ENCODE results near the gene TMEM222.

Gene TMEM222

DNA sequence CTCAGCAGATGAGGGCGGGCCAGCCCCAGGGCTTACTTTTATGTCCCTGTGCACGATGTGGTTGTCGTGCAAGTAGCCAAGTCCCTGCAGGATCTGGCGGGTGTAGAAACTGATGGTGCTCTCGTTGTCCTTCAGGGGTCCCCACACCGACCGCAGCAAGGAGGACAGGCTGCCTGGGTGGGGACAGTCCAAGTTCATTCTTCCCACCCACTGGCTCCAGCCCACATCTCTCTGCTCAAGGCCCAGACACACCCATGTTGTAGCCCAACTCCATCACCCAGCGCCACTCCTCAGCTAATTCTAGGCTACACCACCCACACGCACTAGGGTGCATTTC is 37.8 kb downstream of the TMEM222 start:
- no peak for DNase-seq (ENCODE audit: low read depth in 2 of 2)

DNA sequence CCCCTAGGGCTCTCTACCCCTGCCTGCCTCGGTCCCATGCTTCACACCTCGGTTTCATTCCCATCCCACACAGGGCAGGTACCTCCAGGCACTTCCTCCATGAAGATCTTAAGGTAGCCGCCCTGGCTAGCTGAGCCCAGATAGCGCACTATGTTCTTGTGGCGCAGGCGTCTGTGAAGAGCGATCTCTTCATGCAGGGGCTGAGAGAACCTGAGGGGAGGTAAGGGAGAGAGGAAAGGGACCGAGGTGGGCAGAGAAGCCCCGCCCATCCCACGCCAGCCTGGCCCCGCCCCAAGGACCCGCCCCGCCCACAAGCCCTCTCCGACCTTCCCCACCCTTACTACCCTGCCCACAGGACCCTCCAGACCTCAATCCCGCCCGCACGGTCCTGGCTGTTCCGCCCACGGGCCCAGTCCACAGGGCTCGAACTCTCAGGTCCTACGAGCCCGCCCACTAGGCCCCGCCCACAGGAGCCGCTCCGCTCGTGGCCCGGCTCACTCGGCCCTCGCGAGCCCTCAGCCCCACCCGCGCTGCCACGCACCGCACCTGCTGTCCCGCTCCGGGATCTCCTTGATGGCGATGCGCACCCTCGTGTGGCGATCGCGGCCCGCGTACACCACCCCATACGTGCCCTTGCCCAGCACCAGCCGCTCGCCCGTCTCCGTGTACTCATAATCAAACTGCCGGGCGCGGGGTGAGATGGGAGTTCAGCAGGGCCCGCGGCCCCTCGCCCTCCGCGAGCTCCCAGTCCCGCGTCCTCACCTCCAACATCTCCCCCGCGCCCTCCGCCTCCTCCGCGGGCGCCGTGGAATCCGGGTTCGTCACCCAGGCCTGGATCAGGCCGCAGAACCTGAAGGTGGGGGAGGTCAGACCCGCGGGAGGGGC is 38.4 kb downstream of the TMEM222 start:
- DNase-seq (ENCODE audit: low read depth in 2 of 2) = peak in 1 of 2 donors; percentile 33

DNA sequence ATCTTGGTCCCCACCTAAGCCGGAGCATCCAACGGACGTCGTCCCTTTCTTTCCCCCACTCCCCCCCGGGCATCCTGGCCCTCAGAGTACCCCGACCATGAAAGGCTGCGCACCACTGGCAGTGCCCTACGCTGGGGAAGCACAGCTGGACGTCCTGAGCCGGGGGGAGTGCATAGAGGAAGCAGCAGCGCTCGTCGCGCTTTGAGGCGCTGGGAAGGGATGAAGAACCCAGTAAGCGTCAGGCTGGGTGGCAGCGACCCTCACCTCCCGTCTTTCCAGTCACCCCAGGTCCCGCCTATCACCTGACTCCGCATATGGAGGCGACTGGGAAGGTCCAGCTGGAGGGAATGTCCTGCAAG is 39.1 kb downstream of the TMEM222 start:
- DNase-seq (ENCODE audit: low read depth in 2 of 2) = no peak

DNA sequence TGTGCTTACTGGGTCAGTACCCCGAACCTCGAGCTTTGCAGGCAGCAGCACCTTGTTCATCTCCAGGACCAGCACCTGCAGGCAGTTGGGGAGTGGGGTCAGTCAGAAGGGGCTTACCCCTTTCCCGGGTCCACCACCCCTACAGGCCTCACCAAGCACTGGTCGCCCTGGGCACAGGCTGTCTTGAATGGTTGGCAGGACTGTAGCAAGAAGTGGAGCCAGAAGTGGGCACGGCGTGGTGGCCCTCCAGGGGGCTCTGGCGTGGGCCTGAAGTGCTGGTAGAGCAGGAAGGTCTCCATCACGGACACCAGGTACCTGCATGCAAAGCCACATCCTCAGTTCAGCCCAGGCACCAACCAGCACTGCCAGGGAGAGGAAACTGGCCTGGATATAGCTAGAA is 39.6 kb downstream of the TMEM222 start:
- DNase-seq (ENCODE audit: low read depth in 2 of 2) = no peak

DNA sequence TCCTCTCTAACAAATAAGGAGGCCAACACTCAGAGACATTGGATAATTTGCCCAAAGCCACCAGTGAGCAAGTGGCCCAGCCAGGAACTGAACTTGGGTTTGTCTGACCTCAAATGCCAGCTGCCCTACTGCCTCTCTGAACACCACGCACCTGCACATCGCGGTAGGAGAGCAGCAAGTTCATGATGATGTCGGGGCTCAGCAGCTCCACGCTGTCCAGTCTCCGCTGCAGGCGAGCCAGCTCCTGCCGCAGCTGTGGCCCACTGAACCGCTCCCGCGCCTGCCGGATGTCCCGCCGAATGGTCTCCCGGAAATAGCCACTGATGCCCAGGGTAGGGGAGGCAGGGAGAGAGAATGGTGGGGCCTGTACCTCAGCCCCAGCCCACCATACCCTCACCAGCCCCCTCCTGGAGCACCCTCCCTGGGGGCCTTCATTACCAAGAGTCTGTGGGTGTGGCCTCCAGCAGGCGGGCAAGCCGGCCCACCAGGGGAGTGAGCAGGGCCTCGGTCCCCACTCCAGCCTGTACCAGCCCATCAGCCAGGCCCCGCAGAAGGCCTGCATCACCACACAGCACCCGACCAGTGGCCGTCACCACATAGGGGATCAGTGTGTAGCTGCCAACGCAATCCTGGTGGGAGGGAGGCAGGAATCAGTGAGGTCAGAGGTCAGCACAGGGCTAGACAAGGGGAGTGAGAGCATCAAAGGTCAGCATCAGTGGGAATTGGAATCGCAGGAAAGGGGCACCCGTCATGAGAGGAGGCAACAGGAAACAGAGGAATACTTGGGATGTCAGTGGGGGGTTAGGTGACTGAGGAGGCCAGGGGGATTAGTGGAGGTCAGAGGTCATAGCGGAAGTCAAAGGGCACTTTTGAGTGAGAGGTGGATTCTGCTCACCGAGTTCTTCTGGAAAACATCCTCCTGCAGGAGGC is 42.1 kb downstream of the TMEM222 start:
- no peak for DNase-seq (ENCODE audit: low read depth in 2 of 2)

DNA sequence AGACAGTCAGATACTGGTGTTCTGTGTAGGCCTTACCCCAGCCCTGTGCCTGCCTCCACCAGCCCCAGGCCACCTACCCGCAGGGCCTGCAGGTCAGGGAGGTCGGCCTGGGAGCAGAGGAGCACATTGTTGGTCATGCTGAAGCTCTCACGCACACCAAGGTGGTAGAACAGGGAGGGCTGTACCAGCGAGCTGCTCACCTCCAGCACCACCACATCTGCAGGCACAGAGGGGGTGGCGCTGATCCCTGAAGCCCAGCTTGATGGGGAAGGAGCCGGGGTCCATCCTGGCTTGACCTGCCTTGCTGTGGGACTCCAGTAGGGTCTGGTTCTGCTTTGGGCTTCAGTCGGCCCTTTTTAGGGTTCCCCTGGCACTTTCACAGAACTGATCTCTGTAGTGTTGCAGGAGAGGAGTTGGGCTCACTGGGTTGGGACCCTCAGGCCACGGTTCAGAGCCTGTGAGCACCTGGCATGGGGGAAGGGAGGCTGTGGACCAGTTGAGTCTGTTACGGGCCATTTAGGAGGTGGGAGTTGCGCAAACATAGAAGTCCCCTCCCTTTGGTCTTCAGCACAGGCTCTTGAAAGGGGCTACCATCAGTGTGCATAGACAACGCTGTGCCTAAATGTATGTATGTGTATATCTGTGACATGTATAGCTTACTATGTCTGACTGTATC is 42.9 kb downstream of the TMEM222 start:
- no peak for DNase-seq (ENCODE audit: low read depth in 2 of 2)

DNA sequence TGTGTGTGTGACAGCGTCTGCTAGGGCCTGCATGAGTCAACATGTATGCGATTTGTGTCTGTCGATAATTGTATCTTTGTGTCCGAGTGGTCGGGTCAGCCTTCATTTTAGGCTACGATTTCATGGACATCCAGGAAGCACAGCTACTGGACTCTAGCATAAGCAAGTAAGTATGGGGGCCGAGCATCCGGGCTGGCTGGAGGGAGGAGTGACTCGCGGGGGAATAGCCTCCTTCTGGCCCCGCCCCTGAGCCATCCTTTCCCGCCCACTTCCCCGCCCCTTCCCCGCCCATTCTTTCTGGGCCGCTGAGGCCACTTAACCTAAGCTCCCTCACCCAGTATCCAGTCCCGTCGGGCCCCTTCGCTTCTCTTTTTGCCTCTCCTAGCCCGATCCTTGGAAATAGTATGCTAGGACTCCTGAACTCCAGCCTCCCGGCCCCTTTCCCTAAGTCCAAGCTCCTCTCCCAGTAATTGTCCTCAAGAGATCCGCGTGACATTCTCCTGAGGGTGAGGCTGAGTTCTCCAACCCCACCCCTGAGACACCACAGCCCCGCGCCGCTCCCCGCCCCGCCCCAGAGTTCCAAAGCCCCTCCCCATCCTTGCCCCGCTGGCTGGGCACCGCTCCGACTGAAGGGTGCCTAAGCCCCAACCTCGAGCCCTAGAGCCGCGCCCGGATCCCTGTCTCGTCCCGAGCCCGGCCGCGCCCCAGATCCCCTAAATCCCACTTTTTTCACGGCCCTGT is 43.6 kb downstream of the TMEM222 start:
- DNase-seq (ENCODE audit: low read depth in 2 of 2) = peak; percentile 65 to 66

DNA sequence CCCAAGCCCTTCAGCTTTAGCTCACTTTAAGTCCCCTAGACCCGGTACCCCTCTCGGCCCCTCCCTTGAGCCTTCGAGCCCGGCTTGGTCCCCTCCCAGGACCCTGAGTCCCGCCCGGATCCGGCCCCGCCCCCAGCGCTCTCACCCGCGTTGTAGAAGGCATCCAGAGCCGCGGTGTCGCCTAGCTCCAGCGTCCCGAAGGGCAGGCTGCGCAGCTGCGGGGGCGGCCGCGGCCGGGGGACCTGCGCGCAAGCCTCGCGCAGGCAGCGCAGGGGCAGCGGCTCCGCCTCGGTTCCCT is 44.1 kb downstream of the TMEM222 start:
- DNase-seq (ENCODE audit: low read depth in 2 of 2) = peak in 1 of 2 donors; percentile 58

DNA sequence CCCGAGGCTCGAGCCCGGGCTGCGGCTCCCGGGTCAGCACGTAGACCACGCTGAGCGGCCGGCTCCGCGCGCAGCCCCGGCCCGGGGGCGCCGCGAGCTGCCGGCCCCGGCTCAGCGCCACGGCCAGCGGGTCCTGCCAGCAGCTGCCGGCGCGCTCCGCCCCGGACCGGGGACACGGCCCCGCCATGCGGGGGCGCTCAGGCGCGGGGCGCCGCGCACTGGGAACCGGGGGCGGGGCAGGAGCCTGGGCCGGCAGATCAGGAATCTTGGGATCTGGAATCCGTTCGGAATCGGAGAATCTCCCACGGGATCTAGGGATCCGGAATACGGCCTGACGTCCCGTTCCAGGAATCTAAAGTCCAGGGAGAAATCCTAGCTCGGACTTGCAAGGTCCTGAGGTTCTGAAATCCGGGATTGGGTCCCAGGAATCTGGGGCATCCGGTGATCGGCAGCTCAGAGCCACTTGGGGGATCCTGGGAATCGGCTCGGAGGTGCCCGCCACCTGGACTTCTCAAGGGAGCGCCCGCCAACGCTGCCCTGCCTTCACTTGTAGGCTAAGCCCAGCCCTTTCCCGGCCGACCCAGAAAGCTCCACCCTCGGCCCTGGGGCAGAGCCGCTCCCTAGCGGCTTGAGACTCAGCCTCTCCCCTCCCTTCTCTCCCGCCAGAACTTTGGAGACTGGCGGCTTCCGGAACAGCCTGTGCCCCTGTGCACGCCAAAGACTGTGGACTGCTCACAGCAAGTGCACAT is 44.6 kb downstream of the TMEM222 start, which contains the start of gene MAP3K6:
Gene MAP3K6, minus strand, starts transcription at position 551 of the 749 bp plus-strand sequence. Its CDS starts 364 bp downstream, at position 187.
- DNase-seq (ENCODE audit: low read depth in 2 of 2) = no peak

DNA sequence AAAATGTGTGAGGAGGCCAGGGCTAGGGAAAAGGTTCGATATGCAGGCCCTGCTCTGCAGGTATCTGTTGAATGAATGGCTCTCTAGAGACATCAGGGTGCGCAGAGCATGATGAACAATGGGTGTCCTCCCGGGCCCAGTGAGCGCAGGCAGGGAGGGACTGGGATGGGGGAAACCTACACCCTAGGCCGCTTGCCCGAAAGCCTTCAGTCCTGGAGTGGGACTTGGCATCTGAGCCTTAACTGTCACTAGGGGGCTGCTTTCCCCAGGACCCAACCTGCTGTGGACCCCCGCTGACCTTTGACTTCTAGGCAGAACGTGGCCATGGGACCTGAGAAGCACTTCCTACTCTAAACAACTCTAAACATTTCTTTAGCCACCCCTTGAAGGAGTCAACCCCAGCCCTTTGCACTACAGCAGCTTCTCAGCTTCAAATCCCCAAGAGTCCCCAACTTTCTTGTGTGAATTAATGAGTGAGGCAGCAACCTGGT is 45.2 kb downstream of the TMEM222 start:
- DNase-seq (ENCODE audit: low read depth in 2 of 2) = no peak

DNA sequence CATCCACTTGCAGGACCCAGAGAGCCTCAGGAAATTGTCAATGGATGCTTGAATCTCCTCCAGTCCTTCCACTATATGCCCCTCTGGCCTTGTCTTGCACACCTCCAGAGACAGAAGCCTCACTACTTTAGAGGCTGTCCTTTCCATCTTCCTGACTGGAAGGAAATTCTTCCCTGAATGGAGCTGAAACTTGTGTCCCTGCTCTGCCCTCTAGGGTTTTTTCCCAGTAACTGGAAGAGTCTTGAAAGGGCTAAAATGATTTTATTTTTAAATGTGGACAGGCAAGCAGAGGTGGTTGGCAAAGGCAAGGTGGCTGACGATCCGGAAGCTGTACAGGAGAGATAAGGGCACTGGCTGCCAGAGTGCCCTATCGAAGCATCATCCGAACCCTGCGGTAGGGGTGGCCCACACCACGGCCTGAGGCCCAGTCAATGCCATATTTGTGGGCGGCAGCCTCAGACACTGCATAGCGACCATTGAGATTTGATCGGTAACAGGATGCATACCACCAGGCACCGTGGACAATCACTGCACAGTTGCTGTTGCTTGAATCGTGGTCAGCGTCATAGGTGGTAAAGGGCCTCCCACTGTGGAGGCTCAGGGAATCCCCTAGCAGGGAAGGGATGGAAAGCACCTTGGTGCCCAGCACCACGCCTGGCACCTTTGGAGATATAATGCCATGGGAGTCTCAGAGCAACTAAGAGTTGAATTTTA is 47.1 kb downstream of the TMEM222 start:
- no peak for DNase-seq (ENCODE audit: low read depth in 2 of 2)

DNA sequence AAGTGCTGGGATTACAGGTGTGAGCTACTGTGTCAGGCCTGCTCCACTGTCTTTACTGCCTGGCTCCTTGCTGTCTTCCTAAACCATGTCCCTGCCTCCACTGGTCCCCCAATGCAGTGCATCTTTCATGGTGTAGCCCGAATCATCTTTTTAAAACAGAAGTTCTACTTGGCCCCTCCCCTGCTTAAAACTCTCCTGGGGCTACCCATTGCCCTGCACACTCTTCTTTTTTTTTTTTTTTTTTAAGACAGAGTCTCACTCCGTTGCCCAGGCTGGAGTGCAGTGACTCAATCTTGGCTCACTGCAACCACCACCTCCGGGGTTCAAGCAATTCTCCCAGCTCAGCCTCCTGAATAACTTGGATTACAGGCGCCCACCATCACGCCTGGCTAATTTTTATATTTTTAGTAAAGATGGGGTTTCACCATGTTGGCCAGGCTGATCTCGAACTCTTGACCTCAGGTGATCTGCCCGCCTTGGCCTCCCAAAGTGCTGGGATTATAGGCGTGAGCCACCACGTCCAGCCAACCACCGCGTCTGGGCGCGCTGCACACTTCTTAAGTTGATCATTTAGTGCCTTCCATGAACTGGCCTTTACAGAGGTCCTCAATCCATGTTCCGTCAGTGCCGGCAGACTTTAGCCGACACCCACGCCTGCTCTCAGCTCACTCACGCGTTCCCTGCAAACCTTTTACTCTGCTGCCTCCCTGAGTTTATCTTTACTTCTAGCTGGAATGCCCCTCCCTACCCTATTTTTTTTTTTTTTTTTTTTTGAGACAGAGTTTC is 50.3 kb downstream of the TMEM222 start:
- no peak for DNase-seq (ENCODE audit: low read depth in 2 of 2)

DNA sequence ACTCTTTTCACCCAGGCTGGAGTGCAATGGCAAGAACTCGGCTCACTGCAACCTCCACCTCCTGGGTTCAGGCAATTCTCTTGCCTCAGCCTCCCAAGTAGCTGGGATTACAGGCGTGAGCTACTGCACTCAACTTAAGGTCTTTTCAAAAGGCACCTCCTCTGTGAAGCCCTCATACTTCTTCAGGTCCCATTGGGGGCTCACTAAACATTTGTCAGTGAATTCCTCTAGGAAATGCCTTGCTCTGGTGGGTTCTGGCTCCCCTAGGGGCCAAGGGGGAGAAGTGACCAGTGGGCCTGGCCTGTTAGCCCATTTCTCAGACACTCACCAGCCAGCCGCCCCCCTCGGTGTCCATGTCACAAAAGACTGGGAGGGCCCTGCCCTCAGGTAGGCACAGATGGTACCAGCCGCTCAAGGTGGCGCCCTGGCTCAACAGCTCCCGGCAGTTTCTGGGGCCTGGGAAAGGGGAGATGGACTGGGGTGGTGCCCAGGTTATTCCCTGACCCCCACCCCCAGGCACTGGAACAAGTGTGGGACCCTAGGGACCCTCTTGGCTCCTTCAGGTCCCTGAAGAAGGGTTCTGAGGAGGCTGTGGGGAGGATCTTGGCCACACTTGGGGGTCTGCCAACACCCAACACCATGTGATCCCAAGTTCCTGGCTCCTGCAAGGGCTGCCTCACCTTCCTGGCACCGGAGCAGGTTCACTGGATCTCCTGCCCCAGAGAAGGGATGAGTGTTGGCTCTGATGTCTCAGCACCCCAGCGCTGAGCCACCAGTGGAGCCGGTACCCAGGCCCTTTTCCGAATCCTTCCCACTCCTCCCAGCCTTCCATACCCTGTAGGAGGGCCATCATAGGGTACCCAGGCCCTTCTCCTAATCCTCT is 51.1 kb downstream of the TMEM222 start:
- DNase-seq (ENCODE audit: low read depth in 2 of 2) = no peak

DNA sequence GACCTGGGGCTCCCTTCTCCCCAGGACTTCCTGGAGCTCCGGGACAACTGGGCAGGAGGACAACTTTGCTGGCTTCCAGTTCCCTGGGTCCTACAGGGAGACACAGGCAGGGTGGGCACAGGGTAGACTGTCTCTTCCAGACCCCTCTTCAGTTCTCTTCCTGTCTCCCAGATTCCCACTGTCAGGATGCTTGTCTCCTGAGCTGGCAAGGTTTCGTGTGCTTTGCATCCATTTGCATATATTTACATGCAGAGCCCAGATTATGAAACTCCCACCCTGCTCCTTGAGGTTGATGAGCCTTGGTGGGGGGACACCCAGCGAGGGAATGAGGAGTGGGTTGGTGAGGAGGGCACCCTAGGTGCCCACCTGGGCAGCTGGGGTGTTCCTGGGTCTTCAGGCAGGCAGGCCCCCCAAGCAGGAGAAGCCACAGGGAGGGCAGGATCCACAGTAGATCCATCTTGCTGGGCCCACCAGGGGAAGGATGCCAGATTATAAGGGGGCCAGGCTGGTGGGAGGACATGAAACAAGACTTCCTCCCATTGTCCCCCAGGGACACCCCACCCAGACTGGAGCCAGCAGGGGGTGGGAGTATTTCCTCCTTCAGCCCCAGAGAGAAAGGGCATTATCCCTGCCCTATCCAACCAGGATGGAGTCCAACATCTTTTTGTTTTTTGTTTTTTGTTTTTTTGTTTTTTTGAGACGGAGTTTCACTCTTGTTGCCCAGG is 52.6 kb downstream of the TMEM222 start, which contains the start of gene FCN3:
Gene FCN3, minus strand, starts transcription at position 463 of the 725 bp plus-strand sequence. Its CDS starts 6 bp downstream, at position 457.
- no peak for DNase-seq (ENCODE audit: low read depth in 2 of 2)

DNA sequence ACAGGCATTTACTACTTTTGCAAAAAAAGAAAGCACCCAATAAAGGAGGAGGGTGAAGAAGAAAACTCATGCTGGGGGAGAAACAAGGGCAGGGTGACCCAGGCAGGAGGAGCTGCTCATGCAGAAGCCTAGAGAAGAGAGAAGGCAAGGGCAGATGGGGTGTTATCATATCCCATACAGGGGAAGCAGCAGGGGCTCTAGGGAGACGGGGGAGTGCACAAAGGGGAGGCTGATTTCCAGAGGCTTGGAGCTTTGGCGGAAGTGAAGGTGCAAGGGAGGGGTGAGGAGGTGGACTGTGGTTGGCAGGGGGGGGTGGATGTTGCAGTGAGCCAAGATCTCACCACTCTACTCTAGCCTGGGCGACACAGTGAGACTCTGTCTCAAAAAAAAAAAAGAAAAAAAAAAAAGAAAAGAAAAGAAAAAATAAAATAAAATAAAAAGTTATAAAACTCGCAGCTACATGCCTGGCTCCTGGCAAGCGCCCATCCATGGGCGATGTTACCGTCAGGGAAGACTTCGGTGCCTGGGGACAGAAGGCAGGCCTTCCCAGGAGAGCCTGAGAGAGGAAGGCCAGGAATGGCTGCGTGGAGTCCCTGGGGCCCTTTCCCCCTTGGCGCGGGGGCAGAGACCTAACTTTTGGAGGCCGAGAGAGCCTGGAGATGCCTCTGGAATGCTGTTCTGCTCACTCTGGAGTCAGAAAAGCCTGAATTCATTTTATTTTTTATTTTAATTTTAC is 56.0 kb downstream of the TMEM222 start:
- no peak for DNase-seq (ENCODE audit: low read depth in 2 of 2)

DNA sequence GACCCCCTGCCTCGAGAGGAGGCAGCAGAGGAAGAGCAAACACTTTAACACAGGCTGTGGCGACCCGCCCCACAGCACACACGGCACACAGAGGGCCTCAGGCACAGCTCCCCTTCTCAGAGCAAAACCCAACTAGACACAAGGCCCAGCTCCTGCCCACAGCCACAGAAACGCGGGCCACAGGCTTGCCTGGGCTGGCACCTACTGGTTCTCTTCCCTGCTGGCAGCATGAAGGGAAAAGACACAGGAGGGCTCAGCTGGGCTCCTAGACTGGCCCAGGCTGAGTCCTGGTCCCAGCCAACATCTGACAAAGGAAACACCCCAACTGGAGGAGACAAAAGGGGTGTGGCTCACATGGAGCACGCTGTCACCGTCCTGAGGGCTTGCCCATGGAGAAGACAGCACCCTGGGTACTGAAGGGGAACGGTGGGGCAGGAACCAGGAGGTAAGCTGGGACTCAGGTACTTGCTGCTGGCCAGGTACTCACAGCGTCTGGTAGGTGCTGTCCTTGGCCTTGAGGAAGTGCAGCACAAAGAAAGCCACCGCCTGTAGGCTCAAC is 57.7 kb downstream of the TMEM222 start:
- DNase-seq (ENCODE audit: low read depth in 2 of 2) = no peak
